ENCODE results near the gene RFLNA.

RFLNA gene

GRCh38 chr12:124338876-124339603, 44.1 kb downstream of the RFLNA start:
- DNase-seq, result no peak

DNA sequence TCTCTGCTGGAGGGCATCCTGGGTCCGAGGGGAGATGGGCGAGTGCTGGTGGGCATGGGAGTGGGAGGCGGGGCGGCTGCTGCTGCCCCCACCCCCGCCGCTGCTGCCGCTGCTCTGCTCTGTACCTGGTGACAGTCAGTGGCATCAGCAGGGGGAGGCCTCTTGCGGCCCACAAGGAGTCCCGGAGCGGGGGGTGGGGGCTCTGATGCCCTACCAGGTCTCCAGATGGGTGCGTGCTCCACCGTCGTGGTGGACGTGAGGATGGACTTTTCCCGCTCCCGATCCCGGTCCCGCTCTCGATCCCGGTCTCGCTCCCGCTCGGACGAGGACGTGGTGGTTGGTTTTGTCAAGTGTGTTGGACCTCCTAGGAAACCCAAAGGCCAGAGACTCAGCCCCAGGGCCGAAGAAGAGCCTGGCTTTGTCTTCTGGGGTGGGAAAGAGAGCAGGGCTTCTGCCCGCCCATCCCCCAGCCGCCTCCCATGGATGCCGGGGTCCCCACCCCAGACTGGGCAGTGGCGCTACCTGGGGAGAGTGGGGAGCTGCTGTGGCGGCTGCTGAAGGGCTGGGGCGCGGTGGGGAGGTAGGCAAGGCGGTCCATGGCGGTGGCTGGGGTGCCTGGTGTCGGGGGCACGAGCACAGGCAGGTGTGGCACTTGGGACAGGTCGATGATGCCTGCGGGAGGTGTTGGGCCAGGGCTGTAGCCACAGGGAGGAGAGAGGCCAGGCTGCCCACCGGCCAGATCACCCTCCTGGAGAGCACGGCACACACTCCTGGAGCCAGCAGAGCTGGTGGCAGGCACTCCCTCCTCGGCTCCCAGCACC, 45.4 kb downstream of the RFLNA start:
- DNase-seq, result no peak

DNA sequence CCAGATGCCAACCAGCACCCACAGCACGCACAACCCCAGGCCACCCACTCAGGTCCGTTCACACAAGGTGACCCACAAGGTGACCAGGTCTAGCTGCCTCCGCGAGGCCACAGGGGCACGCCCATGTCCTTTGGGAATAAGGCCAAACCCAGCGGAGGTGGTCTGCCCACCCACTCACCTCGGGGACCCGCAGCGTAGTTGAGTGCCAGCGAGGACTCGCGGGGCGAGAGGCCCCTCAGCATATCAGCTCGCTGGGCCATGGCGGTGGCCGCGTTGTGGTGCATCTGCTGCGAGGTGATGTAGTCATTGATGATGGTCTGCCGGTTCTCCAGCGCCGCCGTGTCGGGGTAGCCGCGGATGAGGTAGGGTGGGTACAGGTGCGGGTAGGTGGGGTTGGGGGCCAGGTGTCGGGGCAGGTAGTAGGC, 46.8 kb downstream of the RFLNA start:
- DNase-seq, result no peak

DNA sequence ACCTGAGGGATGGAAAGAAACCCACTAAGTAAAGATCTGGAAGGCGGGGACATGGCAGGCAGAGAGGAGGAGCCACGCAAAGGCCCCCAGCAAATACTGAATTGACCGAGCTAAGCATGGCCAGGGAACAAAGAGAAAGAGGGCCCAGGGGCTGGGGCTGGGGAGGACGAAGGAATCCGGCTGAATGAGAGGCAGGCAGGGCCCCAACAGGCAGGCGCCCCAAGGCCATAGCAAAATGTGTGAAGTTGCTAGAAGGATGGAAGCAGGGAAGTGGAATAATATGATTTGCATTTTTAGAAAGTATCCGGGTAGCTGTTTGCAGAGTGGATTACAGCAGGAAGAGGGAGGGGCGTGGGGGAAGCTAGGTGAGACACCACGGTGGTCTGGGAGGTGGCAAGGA, 49.1 kb downstream of the RFLNA start:
- no peak for DNase-seq

DNA sequence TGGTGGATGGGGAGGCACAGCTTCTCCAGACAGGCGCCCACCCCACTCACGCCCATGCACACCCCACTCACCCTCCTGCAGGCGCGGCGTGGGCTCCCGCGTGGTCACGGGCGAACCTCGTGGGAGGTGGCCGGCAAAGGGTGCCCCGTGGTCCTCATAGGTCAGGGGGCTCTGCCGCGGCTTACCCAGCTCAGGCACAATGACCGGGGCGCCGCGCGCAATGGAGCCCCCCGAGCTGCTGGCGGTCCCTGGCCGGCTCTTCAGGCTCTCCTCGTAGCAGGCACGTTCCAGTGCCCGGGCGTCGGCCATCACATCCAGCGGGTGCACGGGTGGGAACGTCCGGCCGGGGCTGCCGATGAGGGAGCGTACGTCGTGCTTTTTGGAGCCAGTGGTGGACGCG, 49.6 kb downstream of the RFLNA start:
- no peak for DNase-seq

- DNase-seq, result no peak
These were observed 50.9 kb downstream of the RFLNA start for GRCh38 chr12:124345795-124346194.

DNA sequence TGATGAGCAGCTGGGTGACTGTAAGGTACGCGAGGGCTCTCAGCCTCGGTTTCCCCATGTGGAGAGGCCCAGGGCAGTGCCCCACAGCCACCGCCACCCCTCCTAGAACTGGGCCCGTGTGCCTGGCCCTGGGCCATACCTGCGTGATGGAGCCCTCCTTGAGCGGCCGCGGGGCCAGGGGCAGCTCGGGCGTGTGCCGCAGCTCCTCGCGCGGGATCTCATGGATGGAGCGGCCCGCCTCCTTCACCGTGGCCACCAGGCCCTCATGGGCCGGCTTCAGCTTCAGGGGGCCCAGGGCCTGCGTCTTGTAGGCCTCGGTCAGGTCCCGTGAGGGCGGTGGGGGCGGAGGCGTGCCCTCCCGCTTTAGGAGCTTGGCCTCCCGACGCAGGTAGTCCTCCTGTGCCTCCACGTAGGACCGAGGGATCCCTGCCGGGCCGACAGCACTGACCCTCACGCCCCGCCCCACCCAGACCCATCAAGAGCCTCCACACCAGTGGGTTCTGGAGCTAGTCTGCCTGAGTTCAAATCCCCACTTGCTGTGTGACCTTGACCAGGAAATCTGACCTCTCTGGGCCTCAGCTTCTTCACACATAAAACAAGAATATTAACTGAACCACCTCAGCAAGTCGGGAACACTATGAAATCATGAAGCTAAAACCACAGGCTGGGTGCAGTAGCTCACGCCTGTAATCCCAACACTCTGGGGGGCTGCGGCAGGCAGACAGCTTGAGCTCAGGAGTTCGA, 51.7 kb downstream of the RFLNA start:
- no peak for DNase-seq

GRCh38 chr12:124347335-124347734, 52.4 kb downstream of the RFLNA start:
- no peak for DNase-seq

DNA sequence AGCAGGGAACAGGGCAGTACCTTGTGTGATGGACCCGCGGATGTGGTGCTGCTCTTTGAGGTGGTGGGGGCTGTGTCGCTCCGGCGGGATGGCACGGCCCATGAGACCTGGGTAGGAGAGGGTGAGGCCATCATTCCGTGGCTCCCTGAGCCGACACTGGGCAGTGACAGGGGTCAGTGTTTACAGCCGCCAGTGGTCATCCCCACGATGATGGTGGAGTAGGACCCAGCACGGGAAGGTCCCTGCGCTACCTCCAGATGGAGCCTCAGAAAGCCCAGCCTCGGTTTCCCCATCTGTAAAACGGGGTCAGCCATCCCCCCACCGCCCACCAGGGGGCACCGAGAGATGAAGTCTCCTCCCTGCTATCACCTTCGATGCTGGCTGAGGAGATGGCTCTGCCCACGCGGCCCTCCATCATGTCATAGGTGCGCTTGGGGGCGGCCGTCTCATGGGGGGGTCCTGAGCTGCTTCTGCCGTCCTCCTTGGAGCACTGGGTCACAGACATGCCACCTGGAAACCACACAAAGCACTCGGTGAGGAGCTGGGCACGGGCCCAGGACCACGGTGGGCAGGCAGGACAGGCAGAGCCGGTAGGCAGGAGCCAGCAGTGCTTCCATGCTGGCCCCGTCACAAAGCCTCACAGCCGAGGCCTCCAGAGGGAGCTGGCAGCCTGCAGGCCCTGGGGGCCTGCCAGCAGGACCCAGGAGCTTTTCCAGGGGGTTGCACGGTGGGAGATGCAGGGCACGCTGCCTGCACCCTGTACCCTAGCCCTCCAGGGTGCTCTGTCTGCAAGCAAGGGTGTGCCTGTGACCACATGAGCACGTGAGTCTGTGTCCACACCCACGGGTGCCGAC, 53.1 kb downstream of the RFLNA start:
- peak; percentile 44 for DNase-seq

DNA sequence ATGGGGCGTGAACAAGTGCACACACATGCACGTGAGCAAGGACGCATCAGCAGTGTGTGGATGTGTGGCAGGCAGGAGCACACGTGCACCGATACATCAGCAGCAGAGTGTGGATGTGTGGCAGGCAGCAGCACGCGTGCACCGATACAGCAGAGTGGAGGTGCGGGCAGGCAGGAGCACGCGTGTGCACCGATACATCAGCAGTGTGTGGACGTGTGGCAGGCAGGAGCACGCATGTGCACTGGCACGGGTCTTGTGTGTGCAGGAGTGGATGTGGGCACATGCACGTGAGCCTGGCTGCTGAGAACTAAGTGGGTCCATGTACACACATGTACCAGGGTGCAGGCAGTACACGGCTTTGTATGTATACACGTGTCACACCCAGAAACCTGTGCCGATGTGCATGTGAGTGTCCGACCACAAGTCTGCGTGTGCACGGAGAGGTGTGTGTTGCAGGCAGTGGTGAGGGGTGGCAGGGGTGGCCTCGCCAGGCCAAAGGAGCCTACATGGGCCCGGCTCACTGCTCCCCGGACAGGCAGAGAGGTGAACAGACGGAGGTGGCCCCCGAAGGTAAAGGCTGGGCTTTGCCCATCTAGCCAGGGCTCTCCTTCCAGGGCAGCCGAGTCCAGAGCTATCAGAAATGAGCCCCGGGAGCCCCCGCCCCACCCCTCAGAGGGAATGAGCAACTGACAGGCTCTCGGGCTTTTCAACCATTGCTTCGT, 53.9 kb downstream of the RFLNA start:
- DNase-seq, result no peak

DNA sequence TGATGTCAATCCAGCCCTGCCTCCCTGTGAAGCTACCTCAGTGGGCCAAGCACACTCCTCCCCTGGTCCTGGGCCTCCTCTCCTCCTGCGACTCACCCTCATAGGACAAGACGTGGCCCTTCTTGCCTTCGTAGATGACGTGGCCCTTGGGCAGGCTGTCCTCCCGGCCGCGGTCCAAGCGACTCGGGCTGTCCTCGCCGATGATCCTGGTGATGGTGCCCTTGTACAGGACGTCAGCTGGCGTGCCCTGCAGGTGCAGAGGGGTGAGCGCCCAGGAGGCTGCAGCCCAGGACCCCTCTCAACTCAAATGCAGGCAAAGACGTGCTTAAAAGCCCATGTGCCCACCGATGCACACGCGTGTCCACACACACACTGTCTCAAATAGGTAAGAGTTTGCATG, 55.6 kb downstream of the RFLNA start:
- no peak for DNase-seq

DNA sequence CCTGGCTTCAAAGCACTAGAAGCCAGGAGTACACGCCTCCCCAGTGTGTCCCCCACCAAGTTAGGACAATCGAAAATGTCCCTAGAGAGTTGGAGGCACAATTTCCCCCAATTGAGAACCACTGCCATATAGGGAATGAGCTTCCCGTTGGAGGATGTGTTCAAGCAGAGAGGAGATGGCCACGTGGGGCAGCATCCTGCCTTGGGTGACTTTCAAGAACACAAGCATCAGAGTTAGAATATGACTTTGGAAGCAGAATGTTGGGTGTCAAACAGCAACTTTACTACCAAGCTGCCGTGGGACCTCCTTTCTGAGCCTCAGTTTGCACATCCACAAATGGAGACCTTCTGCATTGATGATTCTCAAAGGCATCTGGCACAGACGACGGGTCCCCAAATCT, 56.5 kb downstream of the RFLNA start:
- no peak for DNase-seq

DNA sequence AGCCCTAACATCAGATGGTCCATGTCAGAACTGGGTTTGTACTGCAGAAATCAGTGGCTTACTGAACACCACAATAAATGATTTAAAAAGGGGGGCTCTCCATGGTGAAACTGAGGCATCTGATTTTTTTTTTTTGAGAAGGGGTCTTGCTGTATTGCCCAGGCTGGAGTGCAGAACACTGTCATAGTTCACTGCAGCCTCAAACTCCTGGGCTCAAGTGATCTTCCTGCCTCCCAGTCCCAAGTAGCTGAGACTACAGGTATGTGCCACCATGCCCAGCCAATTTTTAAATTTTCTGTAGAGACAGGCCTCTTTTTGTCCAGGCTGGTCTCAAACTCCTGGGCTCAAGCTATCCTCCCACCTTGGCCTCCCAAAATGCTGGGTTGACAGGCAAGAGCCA, 57.4 kb downstream of the RFLNA start:
- DNase-seq, result no peak

DNA sequence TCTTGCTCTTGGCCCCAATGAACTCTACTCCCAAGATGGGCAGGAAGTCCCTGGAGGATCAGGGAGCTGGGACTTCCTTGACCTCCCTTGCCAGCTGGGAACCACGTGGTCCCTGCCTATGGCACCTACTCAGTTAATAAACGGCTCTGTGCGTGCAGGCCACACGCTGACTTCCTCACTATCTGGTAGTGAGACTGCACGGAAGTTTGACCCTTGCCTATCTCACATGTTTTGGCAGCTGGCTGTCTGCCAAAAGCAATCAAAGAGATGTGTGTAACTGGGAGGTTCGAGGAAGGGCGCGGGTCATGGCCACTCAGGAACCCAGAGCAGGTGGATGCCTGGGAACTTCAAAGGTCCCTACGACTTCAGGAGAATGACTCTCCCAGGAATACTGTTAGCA, 57.9 kb downstream of the RFLNA start:
- DNase-seq, result no peak

- DNase-seq, result no peak
These were observed 59.5 kb downstream of the RFLNA start for GRCh38 chr12:124354400-124354799.

DNA sequence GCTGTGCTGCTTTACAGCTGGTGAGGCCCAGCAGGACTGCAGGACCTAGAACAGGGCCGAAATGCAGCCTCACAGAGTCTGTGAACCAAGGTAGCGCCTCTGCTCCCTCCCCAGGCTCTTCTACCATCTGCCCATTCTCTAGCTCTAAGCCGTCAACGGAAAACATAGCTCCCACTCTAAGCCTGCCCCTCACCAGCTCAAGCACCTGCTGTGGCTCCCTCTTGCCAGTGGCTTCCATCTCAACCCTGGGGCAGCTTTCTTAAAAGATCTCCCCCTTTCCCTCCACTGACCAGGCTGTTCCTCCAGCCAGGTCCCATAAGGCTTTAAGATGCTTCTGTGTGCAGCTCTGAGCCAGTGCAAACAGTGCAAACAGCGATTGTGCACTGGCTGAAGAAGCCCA, 61.3 kb downstream of the RFLNA start:
- DNase-seq, result no peak

- no peak for DNase-seq
These were observed 62.7 kb downstream of the RFLNA start for GRCh38 chr12:124357616-124358015.

DNA sequence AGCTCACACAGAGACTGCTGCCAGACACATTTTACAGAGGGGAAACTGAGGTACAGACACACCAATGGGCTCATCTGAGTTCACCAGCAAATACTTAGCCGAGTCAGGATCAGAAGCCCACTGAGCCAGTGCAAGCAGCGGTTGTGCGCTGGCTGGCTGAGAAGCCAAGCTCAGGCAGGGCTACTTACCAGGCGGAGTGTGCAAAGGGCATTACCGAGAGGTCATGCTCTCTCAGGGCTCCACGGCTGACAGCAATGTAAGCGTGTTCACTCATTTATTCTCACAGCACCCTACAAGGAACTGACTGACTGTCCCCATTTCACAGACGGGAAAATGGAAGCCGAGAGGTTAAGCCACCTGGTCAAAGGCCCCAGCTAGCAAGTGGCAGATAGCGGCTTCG, 63.7 kb downstream of the RFLNA start:
- no peak for DNase-seq

DNA sequence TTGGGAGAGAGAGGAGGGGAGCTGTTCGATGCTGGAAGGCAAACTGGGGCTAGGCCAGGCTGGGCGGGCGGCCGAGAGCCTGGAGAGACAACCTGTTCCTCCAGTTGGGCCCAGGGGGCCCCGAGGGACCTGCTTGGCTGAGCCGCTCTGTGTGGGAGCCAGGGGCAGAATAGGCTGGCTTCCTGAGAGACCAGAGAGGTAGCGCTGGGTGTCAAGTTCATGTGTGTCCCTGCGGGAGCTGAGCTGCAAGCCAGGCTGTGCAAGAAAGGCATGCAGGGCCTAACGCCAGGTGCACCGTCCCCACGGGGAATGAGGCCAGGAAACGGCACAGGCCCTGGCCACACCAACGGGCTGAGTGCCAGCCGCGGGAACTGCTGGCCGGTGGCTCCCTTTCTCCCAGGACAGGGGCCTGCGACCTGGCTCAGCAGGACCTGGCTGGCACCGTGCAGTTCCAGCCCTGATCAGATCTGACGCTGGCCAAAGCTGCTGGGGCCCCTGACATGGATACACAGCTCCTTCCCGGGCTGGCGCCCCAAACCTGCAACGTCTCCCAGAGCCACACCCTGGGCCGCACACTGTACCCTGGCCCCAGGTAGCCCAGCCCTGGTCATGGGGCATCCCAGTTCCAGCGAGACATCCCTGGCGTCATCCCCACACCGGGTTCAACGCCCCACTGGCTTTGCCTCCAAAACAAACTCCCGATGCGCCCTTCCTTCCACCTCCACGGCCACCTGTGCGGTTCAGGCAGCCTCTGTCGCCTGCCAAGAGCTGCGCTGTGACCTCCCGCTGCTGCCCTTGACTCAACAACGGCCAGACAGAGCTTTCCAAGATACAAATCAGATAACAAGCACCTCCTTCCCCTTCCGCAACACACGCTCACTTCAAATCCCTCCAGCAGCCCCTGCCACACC, 65.0 kb downstream of the RFLNA start:
- no peak for DNase-seq

DNA sequence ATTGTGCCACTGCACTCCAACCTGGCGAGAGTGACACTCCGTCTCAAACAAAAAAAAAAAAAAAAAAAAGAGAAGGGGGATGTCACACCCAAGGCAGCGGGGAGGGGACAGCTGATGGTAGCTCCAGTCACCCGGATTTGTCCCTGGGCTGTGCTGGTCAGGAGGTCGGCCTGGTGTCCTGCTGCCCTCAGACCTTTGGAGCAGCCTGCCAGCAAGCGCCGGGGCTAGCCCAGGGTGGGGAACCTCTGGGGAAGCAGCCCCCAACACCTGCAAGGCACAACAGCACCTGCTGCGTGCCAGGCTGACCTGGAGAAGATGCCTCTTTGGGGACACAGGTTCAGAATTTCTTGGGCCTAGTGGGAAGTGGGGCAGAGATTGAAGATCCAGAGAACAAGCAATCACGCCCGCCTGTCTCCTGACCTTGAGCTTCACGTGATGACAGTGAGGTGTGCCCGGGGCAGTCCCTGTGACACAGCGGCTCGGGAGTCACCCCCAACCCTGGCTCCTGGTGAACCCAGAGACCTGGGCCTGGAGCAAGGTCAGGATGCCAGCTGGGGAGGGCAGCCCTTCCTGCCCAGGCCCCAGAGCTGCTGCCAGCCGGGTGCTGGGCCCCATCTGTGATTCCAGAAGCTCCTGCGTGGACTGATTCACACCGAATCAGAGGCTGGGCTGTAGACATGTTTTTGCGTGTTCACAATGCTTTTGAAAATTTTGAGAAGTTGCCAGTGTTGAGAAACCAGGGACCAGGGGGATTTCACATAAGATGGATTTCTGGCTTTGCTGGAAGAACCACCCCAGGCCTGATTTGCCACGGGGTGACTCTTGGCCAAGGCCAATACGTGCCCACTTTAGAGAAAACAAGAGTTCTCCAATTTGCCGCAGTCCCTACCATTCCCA, 66.4 kb downstream of the RFLNA start:
- DNase-seq, result no peak

Measured in activated CD8-positive, alpha-beta memory T cell treated with anti-CD3 and anti-CD28 coated beads, Interleukin-2, amount 50 U/mL, for 4 hours (primary cell).